Stimulated activated CD8-positive, alpha-beta memory T cell treated with anti-CD3 and anti-CD28 coated beads, Interleukin-15, amount 100 ng/mL, for 1 hour (primary cell): ENCODE results near the gene EVA1A.

Experiments
- DNase-seq: peaks from one replicate; pipeline ENCODE4 v3.0.0-alpha.2; 2020; ENCODE audit warnings: low read depth

EVA1A gene

DNA sequence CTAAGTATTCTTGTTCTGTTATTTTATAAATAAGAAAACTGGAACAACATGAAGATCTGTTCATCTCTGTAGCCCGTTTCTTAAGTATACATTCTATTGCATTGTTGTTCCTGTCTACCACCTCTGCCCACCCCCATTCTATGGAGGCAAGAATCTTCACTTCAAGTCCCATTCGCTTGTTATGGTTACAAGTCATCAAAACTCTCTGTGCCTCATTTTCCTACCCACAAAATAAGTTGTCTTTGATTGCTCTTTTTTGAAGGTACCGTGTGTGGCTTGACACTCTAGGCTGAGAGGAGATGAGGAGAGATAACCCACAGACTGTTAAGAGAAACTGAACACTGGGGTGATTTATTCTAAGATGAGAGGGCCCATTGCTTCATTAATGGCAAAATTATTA is 2.9 kb upstream of the EVA1A start:
- DNase-seq, result no peak

DNA sequence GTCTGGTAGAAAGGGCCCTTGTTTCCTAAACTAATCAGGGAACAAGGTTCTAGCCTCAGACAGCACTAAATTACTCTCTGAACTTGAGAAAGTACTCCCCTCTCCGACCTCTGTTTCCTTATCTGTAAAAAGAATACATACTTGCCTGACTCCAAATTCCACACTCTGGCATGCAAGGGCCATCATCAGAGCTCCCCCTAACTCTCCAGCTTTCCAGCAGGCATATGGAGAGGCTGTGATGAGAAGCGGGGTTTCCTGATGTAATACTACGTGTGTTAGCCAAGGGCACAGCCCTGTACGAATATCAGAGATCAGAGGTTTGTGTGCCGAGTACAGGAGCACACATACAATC is 1.8 kb upstream of the EVA1A start:
- DNase-seq, result no peak

DNA sequence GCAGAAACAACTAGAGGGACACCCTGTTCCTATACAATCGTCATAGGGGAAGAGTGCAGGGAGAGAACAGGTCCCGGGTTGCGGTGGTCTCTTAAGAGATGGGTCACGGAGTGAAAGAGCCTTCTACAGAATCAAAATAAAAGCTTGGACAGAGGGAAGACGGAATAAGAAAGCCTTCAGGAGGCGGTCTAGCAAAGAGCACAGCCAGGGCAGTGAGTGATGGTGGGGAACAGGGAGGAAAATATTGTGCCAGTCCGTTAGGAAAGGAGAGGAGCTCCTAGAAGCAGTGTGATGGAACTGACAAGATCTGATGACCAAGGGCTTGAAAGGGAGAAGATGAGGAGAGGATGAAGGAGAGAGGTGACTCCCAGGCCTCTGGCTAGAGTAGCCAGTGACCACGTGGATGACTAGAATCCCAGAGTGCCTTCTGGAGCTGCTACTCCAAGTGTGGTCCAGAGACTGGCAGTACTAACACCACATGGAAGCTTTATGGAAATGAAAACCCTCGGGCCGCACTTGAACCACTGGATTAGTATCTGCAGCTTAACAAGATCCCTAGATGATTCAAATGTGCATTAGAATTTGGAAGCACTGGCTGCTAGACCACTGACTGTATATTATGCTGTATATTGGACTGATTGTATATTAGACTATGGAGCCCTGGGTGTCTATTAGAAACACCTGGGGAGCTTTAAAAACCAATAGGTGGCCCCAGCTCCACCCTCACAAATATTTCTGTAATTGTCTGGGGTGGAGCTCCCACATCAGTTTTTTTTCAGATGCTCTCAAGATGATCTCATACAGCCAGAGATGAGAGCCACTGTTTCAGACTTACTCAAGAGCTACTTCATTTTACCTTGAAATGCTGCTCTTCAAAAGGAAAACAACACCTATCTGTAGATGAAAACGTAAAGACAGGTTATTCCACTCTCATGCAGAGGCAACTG is 1.1 kb upstream of the EVA1A start:
- DNase-seq, result no peak

DNA sequence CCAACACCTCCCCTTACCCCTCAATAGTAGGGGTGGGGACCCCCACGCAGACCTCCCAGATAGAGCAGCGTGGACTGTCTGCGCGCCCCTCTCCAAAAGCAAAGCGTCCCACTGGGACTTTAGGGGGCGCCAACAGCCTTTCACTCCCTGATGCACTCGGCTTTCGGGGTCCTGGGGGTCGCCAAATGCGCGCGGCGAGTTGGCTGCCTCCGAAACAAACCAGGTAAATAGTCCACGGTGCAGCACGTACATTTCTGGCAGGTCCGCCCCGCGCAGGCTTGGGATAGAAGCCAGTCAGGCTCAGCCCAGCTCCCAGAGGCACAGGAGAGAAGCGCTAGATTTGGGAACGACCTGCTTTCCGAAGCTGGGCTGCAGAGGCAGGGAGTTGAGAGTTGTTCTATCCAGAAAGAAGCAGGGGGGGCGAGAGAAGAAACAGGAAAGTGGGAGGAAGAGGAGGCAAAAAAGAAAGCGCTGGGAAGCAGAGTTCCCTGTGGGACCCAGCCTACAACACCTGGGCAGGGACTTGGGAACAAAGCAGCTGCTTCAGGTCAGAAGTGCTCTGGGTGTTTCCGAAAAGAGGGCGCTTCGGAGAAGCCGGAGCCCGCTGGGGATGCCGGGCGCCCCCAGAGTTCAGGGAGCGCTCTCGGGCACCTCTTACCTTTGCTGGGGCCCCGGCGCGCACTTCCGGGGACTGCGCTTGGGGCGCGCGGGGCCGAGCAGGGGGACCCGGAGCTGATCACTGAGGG is 544 bp downstream of the EVA1A start:
- no peak for DNase-seq

DNA sequence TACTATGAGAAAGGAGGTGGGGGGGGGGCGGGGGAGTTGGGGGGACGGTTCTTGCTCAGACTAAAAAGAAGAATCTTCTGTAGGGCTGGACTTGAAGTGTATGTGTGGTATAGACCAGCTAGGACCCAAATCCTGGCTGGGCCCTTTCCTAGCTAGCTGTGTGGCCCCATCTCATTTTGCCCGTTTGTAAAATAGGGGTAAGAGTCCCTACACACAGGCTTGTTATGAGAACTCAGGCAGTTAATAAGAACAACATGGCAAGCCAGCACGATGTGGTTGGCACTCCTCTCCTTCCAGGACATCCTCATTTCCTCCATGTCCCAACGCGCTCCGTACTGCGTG is 1.1 kb downstream of the EVA1A start:
- no peak for DNase-seq

DNA sequence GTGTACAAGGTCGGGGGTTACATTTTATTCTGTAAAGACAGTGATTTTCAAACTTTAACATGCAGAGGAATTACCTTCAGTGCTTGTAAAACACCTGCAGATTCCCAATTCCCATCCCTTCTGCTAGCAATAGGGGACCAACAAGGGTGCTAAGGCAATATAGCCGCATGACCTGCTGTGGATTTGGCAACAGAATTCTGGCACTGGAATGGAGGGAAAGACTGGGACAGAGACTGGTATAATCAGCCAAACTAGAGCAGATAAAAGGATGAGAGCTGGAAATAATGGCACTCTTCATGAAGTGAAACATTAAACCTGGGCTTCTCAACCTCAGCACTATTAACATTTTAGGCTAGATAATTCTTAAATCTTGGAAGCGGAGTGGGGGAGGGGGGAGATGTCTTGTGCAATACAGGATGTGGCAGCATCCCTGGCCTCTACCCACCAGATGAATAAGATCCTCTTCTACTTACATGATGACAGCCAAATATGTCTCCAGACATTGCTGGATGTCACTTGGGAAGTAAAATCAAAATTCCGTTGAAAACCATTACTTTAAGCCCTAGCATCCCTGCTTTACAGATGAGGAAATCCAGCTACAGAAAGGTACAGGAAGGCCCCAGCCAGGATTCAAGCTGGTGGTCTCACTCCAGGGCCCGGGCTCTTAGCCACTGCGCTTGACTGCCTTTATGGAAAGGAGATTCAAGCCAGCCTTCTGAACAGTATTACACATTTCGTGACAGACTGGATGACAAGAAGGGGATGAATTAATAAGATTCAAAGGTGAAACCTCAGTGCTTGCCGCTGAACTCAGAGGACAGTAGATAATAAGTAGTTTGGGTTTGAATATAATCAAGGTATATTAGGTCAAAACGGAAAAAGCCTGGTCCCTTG is 1.7 kb downstream of the EVA1A start:
- DNase-seq, result no peak

DNA sequence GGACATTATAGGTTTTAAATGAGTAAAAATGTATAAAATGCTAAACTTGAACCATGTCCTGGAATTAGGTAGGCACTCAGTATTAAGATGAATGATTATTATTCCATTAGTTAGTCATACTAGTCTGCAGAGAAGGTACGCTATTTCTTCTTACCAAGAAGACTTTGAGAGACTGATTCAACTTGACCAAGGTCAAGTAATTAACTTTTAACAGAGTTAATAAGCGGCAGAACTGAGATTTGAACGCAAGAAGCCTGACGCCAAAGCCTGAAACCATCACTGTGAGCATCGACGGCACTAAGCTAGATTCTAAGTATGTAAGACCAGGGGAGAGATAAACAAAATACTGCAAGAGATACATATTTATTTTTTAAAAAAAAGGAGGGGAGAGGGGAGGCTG is 2.6 kb downstream of the EVA1A start:
- DNase-seq, result no peak

DNA sequence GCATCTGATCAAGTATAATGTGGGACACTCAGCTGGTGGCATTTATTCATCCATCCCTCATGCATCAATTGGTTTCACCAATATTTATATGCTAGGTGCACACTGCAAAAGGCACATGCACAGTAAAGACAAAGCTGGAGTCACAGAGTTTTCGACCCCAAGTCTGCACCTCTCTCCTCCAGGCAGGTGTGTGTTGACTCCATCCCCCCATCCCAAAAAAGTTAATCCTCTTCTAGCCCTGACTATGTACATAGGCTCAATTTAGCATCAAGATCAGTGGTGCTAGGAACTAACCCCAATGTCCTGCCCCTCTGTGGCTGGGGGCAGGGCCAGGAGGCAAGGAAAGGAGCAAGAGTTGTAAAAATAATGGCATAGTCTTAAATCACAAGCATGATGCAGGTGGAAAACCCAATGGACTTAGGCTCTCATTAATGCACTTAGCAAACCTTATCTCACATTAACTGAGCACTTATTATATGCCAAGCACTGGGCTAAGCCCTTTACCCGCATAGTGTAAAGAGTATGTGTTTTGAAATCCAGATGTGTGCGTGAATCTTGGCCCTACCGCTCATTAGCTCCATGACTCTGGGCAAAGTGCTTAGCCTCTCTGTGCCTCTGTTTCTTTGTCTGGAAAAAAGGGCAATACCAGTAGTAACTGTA is 3.1 kb downstream of the EVA1A start:
- DNase-seq, result no peak

DNA sequence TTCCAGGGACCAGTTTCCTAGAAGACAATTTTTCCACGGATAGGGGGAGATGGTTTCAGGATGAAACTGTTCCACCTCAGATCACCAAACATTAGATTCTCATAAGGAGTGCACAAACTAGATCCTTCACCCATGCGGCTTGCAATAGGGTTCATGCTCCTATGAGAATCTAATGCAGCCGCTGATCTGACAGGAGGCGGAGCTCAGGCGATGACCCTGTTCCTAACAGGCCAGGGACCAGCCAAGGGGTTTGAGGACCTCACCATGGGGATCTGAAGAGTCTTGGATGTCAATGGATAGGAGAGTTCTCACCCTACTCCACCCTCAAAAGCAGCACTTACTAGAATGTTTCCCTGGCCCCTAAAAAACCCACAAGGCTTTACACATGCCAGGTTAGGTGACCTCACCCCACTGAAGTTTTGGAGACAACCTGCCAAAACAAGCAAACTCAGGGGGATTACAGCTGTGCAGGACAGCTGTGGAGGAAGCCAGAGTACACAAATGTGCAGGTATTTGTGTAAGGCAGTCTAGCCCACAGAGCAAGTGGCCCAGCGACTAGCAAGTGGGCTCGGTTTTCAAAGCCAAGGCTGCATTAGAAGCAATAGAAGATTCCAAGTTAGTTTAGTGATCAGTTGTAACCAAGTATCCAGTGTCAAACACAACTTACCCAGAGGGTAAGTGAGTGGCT is 3.9 kb downstream of the EVA1A start:
- DNase-seq, result no peak

DNA sequence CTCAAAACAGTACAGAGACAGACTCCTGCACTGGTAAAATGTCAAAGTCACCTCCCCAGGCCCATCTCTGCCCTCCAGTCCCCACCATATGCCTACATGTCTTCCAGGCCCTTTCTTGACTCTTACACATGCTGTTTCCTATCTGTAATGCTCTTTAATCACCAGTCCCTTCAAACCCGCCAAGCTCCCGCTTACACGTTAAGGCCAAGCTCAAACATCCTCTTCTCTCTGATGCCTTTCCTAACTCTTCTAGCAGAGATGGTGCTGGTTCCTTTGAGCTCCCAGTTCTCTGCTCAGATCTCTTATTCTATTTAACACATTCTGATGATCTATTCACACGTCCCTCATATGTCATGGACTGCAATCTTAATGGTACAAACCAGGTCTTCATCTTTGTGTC is 5.0 kb downstream of the EVA1A start:
- DNase-seq, result no peak

DNA sequence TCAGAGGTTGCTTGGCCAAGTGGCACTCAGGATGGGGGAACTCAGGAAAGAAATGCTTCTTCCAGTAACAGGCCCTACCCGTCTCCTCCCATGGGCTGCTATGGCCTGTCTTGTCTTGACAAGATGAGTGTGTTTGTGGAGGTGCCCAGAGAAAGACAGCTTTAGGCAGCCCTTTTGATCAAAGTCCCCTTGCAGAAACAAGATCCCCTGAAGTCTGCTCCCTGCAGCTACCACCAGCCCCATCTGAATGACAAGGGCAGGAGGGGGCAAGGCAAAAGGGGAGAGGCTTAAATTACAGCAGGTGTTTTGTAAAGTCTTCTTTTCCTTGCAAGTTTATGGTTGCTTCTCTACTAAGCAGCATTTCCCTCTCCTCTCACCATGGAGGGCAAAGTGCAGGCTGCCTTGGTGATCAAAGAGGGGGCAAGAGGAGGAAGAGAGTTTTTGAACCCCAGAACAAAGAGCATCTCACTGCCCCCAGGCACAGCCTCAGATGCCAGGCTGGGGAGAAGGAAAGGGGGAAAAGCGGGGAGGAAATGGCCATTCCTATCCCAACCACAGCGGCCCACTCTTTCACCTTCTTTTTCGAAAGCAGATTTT is 6.7 kb downstream of the EVA1A start:
- DNase-seq, result no peak

DNA sequence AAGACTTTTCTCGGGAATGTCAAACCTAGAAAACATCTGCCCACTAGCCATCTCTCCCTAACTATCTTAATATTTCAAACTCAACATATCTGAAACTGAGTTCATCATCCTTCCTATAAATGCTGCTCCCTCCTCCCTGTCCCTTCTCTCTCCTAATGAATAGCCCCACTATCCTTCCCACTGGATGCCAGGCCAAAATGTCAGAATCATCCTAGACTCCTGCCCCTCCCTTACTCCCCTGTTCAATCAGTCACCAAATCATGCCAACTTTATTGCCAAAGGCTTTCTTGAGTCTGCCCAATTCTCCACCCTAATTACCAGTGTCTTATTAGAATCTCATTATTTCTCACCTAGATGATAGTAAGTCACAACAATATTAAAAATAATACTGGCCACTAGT is 8.5 kb downstream of the EVA1A start:
- no peak for DNase-seq

DNA sequence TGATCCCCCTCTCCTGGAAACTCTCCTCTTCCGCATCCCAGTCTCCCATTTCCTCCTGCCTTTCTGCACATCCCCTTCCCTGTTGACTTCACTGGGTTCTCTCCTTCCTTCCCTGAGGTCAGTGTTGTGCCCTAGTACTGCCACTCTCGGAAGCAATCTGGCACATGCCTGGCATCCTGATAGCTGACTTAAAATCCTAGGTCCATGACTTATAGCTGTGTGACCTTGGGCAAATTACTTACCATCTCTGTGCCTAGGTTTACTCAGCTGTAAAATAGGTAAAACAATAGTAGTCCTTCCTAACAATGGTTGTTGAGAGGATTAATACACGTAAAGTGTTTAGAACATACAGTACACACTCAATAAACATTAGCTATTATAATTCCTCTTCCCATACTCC is 9.3 kb downstream of the EVA1A start:
- no peak for DNase-seq

DNA sequence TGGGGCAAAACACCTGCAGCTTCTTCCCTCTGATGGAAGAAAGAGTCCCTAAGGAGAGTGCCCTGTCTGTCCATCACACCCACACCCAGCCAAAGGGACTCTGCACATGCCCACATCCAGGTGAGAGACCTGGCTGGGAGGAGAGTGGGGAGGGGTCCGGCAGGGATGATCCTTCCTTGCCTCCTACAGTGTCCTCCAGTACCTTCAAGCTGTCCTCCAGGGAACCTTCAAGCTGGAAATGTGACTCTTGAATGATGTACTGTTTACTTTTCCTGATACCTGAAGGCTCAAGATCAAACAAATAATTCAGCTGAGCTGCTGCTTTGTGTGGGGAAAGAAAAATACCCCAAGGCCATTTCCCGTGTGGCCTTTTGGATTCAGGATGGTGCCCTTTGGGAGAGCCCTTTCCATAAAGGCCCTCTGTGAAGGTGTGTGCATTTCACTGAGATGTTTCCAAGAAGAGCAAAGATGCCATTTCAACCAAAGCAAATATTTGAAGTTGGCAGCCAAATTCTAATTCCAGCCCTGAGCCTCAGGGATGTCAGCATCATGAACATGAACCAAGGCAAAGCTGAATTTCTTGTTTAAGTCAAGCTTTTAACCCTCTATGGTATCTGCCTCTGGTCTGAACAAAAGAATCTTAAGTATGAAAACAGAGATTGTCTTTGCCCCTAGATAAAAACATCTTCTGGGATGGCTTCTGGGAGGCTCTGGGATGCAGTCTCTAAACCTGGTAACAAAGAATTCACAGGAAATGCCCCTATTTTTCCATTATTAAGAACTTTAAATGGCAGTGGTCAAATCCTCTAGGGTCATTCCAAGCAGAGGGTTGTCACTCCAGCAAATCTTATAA is 11.1 kb downstream of the EVA1A start:
- no peak for DNase-seq

DNA sequence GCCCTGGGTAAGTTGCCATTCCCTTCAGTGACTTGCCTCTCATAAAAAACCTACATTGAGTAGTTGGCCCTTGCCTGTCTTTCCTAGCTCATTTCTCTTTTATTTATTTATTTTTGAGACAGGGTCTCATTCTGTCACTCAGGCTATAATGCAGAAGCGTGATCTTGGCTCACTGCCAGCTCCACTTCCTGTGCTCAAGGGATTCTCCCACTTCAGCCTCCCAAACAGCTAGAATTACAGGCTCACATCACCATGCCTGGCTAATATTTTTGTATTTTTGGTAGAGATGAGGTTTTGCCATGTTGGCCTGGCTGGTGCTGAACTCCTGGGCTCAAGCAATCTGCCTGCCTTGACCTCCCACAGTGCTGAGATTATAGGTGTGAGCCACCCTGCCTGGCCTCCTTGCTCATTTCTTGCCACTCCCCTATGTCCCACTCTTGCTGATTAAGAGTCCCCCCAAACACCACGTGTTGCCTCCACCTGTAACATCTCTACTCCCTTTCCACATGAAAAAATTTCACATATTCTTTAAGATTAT is 12.6 kb downstream of the EVA1A start:
- DNase-seq, result no peak

DNA sequence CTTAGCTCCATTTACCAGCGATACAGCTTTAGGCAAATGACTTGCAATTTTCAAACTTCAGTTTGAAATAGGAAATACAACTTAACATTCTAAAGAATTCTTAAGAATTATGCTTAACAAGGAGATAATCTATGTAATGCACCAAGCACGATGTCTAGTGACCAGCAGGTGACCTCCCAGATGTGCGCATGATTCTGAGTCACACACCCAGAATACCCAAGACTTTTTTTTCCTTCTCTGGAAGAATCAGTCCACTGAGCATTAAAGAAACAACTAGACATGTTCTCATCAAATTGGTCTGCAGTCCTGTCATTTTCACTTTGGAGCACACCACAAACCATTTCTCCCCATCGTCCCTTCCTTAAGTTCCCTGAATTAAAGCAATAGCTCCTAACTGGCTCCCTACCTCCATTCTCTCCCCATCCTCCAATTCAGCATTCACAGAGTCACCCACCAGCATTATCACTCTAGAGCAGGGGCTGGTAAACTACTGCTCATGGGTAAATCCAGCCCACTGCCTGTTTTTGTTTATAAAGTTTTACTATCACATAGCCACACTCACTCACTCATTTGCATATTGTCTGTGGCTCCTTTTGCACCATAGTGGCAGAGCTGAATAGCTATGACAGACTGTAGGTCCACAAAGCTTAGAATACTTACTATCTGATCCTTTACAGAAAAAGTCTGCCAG is 13.2 kb downstream of the EVA1A start:
- no peak for DNase-seq

DNA sequence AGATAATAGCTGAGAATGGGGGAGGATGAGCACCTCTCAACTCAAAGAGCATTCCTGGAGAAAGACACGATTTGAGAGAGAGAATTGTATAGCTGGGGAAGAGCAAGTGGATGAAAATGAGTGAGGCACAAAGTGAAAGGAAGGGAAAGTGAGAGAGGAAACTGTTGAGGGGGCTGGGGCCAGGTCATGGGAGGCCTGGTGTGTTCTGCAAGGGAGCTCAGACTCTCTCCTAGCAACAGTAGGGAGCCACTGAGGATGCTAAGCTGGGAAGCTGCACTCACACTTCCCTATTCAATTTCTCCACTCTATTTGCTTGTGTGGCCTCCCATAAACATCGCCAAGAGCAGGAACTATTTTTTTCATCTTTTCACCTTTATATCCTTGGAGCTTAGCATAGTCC is 14.8 kb downstream of the EVA1A start:
- no peak for DNase-seq

DNA sequence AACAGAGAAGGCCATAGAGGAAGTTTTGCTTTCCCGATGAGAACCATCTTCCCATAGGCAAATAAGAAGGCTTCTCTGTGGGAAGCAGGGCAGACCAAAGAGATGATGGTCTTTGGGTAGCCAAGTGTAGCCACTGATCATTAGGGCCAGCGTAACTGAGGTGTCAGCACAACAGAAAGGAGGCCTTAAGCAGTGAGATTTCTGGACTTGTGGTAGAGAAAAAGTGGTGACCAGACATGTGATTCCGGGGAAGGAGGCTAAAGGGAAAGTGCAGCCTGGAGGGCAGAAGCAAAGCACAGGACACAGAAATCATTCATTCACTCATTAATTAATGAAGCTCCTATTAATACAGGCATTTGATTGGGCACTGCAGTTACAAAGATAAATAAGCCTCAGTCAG is 15.4 kb downstream of the EVA1A start:
- DNase-seq, result no peak

DNA sequence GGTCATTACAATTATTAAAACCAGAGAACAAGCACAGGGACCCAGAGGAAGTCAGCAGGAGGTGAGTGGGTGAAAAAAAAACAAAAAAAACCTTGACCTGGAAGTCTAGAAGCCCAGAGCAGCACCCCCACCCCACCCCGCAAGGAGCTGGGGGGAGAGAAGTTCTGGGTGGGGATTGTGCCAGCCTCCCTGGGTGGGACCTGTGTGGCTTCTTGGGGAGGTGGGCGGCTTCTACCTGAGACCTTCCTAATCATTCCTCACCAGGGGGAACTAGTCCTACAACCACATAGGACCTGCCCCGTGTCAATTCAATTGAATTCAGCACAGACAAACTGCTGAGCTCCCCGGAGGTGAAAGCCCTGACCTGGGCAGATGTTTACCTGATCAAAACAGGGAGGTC is 17.3 kb downstream of the EVA1A start:
- DNase-seq, result no peak
